Neural cell (in vitro differentiated cells): ENCODE measurements around the gene COL4A5.

ENCODE experiments used
- EZH2 ChIP-seq: fragments of 200-600, 300-800 bp; shearing (Covaris generic), sonication (generic); IDR thresholded peaks from 2 replicates; pipeline ENCODE4 v1.6.1; 2014; ENCODE audit warnings: antibody characterized with exemption, low read length, borderline replicate concordance, mild to moderate bottlenecking; ENCODE audit not compliant: insufficient read depth, poor library complexity, severe bottlenecking
- POLR2AphosphoS5 ChIP-seq: IDR thresholded peaks from 2 replicates; pipeline ENCODE4 v1.6.1; 2012
- RAD21 ChIP-seq: fragments of 450-650 bp; conservative IDR thresholded peaks from 2 replicates; pipeline ENCODE4 v1.6.1; 2014; ENCODE audit warnings: antibody characterized with exemption, mild to moderate bottlenecking, moderate library complexity
- SMC3 ChIP-seq: fragments of 450-650 bp; conservative IDR thresholded peaks from 2 replicates; pipeline ENCODE4 v1.6.1; 2014; ENCODE audit warnings: antibody characterized with exemption, mild to moderate bottlenecking, moderate library complexity; ENCODE audit not compliant: poor library complexity
- TF ChIP-seq, protein P1 (sequence below): IDR thresholded peaks from 2 replicates; pipeline ENCODE4 v1.6.1; 2012; ENCODE audit warnings: borderline replicate concordance
- TF ChIP-seq, protein P2 (sequence below): fragments of 450-650 bp; IDR thresholded peaks from 2 replicates; pipeline ENCODE4 v1.5.1; 2014; ENCODE audit warnings: antibody characterized with exemption, mild to moderate bottlenecking, moderate library complexity; ENCODE audit not compliant: poor library complexity, severe bottlenecking

DNA sequence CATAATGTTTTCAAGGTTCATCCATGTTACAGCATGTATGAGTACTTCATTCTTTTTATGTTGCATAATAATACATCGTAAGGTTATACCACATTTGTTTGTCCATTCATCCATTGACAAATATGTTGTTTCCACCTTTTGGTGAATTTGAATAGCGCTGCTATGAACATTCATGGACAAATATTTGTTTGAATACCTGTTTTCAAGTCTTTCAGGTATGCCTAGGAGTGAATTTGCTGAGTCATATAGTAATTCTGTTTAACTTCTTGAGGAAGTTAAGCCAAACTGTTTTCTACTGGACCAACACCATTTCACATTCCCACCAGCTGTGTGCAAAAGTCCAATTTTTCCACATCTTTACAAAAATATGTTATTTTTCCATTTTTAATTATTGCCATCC lies 265.2 kb downstream of the COL4A5 start:
- TF ChIP-seq, protein P1, sequence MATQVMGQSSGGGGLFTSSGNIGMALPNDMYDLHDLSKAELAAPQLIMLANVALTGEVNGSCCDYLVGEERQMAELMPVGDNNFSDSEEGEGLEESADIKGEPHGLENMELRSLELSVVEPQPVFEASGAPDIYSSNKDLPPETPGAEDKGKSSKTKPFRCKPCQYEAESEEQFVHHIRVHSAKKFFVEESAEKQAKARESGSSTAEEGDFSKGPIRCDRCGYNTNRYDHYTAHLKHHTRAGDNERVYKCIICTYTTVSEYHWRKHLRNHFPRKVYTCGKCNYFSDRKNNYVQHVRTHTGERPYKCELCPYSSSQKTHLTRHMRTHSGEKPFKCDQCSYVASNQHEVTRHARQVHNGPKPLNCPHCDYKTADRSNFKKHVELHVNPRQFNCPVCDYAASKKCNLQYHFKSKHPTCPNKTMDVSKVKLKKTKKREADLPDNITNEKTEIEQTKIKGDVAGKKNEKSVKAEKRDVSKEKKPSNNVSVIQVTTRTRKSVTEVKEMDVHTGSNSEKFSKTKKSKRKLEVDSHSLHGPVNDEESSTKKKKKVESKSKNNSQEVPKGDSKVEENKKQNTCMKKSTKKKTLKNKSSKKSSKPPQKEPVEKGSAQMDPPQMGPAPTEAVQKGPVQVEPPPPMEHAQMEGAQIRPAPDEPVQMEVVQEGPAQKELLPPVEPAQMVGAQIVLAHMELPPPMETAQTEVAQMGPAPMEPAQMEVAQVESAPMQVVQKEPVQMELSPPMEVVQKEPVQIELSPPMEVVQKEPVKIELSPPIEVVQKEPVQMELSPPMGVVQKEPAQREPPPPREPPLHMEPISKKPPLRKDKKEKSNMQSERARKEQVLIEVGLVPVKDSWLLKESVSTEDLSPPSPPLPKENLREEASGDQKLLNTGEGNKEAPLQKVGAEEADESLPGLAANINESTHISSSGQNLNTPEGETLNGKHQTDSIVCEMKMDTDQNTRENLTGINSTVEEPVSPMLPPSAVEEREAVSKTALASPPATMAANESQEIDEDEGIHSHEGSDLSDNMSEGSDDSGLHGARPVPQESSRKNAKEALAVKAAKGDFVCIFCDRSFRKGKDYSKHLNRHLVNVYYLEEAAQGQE = no peak
- TF ChIP-seq RAD21 (no peak), POLR2AphosphoS5 (no peak), EZH2 (no peak), SMC3 (no peak)
- TF ChIP-seq, protein P2, sequence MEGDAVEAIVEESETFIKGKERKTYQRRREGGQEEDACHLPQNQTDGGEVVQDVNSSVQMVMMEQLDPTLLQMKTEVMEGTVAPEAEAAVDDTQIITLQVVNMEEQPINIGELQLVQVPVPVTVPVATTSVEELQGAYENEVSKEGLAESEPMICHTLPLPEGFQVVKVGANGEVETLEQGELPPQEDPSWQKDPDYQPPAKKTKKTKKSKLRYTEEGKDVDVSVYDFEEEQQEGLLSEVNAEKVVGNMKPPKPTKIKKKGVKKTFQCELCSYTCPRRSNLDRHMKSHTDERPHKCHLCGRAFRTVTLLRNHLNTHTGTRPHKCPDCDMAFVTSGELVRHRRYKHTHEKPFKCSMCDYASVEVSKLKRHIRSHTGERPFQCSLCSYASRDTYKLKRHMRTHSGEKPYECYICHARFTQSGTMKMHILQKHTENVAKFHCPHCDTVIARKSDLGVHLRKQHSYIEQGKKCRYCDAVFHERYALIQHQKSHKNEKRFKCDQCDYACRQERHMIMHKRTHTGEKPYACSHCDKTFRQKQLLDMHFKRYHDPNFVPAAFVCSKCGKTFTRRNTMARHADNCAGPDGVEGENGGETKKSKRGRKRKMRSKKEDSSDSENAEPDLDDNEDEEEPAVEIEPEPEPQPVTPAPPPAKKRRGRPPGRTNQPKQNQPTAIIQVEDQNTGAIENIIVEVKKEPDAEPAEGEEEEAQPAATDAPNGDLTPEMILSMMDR = no peak
